Measurements from ENCODE around the gene RAVER1.

The RAVER1 gene

DNA sequence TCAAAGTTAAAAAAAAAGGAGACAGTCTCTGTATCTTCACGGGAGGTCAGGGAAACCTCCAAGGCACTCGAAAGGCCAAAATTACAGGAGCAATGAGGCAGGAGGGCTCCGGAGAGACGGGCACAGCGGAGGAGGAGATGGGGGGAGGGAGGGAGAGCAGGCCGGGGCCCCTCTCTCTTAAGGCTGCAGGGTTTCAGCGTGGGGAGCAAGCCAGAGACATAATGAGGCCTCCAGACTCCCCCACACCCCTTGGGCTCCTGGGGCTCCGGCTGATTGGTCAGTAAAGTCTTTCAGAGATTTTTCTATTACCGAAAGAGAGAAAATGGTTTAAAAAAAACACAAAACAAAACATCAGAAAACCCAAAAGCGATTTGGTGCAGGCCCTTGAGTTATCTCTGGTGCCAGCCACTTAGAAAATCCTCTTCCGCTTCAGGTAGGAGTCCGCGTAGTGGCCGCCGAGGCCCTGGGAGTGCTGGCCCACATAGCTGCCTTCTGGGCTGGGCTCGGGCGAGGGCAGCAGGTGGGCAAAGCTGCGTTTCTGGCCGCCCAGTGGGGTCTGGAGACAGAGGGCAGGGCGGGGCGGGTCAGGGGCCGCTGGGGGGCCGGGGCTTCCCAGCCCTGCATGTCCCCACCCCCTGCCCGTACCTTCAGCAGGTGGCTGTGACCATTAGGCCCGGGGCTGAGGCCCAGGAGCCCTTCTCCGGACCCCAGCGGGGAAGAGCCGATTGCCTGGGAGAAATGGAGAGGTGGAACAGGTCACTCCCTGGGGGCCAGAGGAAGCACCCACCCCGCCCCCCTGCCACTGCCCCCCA, 16.1 kb downstream of the RAVER1 start:
- no peak for DNase-seq

DNA sequence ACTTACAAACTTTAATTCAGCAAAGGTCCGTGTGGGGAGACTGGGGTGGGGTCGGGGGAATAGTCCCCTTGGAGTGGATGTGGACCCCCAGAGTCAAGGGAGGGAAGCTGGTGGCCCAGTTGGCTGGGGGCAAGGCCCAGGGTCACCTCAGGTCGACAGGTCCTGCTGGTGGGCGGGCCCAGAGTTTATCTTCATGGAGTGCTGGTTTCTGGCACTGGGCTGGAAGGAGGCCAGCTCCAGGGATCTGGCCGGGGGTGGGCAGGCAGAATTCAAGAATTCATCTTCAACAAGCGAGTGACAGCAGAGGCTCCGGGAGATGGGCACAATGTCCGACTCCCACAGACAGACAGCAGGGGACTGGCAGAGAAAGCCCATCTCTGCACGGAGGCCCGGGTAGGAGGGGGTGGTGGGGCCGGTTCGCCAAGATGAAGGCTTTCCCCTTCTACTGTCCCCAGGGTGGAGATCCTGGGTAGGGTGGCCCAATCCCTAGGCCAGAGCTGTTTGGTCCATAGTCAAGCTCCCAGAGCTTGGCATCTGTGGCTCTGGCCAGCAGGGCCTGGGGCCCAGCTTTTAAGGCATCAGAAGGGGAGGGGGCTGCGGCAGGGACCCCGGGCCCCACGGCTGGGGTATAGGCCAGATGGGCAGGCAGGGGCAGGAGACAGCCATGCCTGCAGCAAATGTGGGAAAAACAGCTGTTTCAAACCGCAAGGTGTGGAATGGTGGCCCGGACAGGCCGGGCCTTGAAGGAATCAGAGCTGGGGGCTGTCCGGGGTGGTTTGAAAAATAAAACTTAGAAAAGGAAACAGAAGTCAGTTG, 16.9 kb downstream of the RAVER1 start:
- DNase-seq = no peak

DNA sequence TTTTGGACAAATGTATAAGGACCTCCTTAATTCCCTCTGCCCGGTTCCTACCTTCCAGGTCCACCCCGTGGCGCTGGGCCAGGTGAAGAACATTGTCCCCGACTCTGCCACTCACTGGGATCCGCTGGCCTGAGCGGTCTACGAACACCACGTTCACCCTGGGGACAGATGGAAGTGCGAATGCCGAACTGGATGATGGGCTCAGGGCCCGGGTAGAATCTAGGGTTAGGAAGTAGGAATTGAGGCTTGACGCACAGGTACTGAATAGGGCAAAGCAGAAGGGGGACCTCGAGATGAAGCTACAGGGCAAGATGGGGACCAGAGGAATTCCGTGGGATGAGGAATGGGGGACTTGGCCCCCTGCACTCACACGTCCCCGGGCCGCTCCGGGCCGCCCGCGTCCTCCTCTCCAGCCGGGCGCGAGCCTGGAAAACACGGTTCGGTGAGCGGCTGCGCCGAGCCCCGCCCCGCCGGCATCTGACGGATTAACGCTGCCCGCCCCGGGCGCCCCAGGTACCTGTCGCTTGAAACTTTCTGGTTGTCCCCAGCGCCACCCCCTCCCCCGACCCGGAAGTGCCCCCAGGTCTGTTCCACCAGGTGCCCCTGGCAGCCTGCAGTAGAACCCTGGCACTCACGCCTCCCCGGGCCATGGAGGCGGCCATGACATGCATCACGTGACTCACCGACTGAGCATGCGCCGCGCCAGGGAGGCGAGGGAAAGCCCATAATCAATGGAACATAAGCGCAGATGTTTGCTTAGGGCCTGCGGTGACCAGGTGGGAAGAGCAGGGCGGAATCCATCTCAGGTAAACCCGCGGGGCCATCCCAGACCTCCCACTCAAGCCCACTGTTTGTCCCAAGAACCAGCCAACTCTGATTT, 17.8 kb downstream of the RAVER1 start, which contains the start of gene FDX2:
Gene FDX2, minus strand, starts transcription at position 681 of the 880 bp plus-strand sequence. Its CDS starts 19 bp downstream, at position 662.
- DNase-seq = peak; percentile 95

DNA sequence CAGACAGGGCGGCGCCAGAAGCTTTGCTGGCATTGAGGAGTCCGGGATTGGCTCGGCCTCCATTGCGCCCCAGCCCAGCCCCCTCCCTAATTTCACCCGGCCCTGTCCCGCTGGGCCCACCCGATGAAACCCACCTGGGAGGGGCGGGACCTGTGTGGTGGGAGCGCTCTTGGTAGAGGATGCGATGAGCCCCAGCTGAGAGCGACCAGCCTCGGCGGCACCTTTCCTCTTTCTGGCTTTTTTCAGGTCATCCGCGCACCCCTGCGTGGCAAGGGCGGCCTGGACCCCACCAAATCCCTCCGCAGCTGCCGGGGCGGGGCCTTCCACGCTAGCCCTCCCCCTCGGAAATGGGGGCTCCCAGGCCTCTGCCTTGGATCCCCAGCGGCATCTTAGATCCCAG, 23.9 kb downstream of the RAVER1 start, which contains the start of gene ZGLP1:
Gene ZGLP1, minus strand, starts transcription at position 393 of the 400 bp plus-strand sequence.
- no peak for DNase-seq

DNA sequence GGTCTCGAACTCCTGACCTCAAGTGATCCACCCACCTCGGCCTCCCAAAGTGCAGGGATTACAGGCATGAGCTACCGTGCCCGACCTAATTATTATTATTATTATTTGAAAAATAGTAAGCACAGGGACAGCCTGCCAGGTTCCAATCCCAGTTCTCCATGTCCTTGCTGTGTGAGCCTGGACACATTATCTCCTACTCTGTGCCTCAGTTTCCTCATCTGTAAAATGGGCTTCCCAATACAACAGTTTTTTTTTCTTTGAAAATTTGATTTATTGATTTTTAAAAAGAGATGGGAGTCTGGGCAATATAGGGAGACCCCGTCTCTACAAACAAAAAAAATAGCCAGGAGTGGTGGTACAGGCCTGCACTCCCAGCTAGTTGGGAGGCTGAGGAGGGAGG, 27.0 kb downstream of the RAVER1 start:
- no peak for DNase-seq

DNA sequence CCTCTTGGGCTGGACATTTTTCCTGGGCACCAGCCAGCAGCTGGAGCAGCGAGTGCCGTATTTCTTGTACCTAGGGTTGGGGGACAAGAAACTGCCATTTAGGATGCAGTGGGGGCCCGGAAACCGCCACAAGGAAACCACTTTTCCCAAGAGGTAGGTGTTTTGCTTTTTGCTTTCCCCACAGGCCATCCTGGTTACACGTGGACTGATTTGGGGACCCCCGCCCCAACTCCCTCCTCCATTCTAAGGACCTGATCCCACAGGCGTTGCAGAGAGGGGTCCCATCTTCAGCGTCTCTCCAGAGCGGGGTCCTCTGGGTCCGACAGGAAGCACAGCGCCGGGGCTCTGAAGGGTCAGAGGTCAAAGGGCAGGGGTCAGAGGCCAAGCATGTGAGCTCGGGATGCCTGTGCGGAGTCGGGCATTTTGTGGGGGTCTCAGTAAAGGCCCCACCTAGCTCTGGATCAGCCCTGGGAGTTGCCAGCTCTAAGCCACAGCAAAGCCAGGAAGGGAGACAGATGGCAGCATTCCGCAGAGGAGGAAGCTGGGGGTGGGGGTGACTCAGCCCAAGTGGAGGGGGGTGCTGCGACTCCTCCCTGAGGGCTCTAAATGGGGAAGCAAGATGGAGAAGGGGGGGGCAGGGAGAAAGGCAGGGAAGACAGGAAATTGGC, 28.1 kb downstream of the RAVER1 start:
- DNase-seq = no peak

DNA sequence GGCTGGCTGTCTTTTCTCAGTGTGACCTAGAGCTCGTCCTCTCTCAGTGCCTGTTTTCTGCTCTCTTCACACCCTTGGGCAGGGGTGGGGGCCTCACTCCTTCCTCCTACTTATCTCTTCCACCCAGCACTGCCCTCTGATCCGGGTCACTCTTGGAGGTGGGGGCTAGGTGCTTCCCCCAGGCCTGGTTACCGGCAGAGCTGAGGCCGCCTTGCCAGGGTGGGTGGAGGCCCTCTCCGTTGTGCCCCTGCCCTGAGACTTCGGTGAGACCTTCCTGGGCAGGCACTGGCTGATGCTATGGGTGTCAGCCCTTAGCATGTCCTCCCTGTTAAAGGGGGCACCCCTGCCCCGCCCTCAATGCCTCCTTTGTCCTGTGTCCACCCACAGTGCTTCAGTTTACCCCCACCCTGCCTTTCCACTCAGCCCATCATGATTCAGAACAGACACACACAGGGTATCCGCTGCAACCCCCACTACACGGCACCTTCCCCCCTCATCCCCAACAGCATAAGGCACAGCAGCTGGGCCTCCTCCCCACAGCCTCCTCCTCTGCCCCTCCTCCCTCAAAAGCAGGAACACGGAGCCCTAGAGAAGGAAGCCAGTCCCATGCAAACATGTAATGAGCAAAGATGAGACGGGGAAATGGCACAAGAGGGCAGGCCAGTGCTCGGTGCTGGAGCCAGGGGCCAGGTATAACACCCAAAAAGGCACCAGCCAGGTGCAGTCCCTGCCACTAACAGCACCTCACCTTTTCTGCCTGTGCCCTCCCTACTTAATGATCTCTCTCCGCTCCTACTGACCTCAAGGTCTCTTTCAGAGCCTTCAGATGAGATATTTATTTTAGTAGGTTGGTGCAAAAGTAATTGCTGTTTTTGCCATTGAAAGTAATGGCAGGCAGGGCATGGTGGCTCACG, 33.5 kb downstream of the RAVER1 start:
- no peak for DNase-seq

DNA sequence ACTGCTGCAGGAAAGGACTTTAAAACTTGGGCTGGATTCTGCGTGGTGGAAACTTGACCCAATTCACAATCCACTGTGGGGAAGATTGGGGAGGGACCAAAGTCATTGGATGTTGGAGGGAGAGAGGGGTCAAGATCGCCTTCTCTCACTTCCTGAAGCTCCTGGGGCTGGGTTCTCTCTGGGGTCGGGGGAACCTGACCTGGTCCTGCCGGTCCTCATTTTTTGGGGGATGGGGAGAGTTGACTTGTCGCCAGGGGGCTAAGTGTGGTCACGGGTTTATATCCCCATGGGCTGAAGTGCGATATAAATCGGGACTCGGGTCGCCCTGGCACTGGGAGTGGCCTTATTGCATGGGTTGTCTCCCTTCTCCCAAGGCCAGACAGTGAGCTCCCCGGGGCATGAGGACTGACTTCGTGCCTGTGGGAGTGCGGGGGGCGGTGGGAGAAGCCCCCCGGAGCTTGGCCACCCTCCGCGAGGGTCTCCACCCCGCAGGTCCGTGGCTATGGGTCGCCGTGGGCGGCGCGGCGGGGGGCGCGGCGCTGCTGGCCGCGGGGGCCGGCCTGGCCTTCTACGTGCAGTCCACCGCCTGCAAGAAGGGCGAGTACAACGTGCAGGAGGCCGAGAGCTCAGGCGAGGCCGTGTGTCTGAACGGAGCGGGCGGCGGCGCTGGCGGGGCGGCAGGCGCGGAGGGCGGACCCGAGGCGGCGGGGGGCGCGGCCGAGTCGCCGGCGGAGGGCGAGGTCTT, 37.3 kb downstream of the RAVER1 start:
- DNase-seq = no peak

DNA sequence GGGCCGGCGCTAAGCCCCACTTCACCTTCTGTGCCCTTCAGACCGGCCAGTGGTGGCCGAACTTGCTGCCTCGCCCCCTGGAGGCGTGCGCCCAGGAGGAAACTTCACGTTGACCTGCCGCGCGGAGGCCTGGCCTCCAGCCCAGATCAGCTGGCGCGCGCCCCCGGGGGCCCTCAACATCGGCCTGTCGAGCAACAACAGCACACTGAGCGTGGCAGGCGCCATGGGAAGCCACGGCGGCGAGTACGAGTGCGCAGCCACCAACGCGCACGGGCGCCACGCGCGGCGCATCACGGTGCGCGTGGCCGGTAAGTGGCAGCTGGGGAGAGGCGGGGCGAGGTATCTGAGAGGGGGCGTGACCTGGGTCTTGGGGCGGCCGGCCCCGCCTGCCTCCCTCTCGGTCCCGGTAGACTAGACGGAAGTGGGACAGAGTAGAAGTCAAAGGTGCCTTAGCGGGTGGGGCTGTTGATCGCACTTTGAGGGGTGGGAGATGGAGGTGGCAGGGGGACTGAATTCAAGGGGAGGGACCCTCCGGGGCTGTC, 38.0 kb downstream of the RAVER1 start:
- DNase-seq = peak; percentile 66 to 74

DNA sequence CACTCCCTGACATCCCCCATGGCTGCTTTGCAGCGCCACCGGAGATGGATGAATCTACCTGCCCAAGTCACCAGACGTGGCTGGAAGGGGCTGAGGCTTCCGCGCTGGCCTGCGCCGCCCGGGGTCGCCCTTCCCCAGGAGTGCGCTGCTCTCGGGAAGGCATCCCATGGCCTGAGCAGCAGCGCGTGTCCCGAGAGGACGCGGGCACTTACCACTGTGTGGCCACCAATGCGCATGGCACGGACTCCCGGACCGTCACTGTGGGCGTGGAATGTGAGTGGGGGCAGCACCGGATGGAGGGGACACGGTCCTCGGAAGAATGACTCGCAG, 39.0 kb downstream of the RAVER1 start:
- peak in 1 of 2 experiments; percentile 30 for DNase-seq

DNA sequence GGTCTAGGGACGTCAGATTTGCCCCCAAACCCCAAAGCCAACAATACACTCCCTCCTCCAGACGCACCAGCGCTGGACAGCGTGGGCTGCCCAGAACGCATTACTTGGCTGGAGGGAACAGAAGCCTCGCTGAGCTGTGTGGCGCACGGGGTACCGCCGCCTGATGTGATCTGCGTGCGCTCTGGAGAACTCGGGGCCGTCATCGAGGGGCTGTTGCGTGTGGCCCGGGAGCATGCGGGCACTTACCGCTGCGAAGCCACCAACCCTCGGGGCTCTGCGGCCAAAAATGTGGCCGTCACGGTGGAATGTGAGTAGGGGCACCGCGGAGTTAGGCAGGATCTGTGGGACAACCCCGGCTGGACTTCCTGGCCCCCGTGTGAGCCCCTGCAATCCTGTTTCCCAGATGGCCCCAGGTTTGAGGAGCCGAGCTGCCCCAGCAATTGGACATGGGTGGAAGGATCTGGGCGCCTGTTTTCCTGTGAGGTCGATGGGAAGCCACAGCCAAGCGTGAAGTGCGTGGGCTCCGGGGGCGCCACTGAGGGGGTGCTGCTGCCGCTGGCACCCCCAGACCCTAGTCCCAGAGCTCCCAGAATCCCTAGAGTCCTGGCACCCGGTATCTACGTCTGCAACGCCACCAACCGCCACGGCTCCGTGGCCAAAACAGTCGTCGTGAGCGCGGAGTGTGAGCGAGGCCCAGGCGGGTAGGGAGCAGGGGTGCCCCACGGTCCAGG, 39.5 kb downstream of the RAVER1 start:
- DNase-seq = no peak

DNA sequence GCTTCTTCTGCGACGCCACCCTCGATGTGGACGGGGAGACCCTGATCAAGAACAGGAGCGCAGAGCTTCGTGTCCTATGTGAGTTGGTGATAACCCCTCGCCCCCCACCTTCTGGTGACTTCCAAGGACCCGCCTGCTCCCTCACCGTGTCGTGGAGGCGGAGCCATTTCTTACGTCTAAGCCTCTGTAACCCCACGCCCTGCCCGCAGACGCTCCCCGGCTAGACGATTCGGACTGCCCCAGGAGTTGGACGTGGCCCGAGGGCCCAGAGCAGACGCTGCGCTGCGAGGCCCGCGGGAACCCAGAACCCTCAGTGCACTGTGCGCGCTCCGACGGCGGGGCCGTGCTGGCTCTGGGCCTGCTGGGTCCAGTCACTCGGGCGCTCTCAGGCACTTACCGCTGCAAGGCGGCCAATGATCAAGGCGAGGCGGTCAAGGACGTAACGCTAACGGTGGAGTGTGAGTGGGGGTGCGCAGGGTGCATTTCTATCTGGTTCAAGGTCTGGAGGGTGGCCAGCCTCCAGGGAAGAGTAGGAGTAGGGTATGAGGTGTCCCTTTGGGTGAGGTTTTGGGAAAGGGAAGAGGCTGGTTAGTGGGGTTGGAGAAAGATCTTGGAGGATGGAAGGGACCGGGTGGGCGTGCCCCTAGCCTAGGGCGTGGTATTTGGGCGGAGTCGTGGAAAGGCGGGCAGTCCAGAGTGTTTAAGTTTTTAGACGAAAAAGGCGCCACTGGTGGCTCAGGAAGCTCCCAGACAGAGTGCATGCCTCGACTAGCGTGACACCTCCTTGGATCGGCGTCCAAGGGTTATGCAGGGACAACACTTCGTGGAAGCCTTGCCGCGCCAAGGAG, 40.3 kb downstream of the RAVER1 start:
- DNase-seq = no peak

DNA sequence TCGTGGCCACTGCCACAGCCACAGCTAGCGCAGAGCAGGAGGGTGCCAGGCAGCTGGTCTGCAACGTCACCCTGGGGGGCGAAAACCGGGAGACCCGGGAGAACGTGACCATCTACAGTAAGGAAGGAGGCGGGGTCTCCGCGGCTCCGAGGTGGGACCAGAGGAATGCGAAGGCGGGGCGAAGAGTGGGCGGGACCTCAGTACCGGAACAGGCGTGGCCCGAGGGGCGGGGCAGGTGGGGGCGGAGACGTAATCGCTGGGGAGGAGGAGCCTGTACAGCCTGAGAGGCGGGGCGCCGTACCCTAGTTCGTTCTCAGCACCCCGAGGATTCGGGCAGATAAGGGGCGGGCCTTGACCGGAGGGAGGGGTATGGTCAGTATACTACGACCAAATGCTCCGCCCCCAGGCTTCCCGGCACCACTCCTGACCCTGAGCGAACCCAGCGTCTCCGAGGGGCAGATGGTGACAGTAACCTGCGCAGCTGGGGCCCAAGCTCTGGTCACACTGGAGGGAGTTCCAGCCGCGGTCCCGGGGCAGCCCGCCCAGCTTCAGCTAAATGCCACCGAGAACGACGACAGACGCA, 41.0 kb downstream of the RAVER1 start:
- peak; percentile 83 for DNase-seq

DNA sequence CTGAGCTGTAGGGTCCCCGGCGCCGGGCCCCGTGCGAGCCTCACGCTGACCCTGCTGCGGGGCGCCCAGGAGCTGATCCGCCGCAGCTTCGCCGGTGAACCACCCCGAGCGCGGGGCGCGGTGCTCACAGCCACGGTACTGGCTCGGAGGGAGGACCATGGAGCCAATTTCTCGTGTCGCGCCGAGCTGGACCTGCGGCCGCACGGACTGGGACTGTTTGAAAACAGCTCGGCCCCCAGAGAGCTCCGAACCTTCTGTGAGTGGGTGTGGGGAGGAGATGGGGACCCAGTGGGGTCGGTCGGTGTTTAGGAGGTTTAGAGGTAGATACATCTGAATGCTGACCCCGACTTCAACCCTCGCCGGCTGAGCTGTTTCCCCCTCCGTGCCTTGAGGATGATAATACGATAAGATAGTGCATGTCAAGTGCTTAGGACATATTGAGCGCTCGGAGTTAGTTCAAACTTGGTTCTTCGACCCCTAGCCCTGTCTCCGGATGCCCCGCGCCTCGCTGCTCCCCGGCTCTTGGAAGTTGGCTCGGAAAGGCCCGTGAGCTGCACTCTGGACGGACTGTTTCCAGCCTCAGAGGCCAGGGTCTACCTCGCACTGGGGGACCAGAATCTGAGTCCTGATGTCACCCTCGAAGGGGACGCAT, 41.6 kb downstream of the RAVER1 start:
- DNase-seq = peak in 1 of 2 experiments; percentile 24

DNA sequence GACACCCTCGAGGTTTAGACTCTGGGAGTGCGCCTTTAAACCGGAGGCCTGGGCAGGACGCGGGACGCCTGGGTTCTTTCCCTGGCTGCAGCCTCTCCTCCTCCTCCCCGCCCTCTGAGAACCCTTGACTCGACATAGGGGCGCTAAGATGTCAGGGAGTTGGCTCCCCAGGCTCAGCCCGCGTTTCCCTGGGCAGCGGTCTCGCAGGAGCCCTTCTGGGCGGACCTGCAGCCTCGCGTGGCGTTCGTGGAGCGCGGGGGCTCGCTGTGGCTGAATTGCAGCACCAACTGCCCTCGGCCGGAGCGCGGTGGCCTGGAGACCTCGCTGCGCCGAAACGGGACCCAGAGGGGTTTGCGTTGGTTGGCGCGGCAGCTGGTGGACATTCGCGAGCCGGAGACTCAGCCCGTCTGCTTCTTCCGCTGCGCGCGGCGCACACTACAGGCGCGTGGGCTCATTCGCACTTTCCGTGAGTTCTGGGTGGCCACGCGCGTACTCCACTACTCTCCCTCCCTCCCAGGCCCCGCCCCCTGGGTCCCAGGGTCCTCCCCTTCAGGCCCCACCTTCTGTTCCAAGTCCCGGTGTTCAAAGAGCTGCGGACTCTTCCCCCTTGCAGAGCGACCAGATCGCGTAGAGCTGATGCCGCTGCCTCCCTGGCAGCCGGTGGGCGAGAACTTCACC, 42.3 kb downstream of the RAVER1 start:
- DNase-seq = peak; percentile 67 to 76

DNA sequence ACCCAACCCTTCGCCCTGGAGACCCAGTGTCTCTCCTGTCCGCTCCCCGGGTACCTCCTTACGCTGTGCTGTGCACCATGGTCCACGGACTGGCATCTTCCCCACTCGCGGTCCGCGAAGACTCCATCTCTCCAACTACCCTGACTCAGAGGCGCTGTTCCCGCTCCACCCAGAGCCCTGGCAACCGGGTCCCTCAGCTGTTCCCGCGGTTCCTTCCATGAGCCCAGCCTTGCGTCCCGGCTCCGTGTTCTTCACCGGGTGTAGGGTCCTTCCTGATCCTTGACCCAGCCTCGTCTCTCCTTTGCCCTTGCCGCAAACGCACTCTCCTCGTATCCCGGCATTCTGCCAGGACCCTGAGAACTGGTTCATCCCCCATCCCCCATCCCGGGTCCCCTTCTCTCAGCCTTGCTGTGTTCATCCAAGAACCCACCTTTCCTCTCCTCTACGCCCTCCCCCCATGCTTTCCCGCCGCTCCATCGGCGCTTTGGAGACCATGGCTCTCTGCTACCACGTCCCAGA, 42.9 kb downstream of the RAVER1 start:
- peak; percentile 19 to 26 for DNase-seq

All from activated CD4-positive, alpha-beta T cell treated with anti-CD3 and anti-CD28 coated beads, Interleukin-2, amount 50 U/mL, for 48 hours (primary cell).